MCF 10A (cell line): ENCODE measurements around the gene RGCC. TPM values are rescaled to one million over a fixed set of nuclear protein-coding genes. Genes with fewer than 3 reads are reported as not detected.
"Not testable (repeated sequence)": the region's sequence is repeated elsewhere in the genome, so short reads cannot be mapped to it uniquely, and the experiment has no call there.

Source experiments
- BruUV-seq: library from RNA; stranded (reverse); fragments of 400-500 nt; replicated peaks from 2 replicates; lab custom pipeline; 2021; lab: Mats Ljungman, UMichigan
- CTCF ChIA-PET: fragments of 300-600 bp; sonication (Branson Sonifier 250); formaldehyde crosslinking; extraction: SDS; loops from one replicate; lab custom pipeline; 2021; ENCODE audit warnings: antibody characterized with exemption, inconsistent platforms; lab: Yijun Ruan, JAX
- POLR2A ChIA-PET: fragments of 300-600, 350-650 bp; sonication (Branson Sonifier 250); formaldehyde crosslinking; extraction: SDS; loops from one replicate; lab custom pipeline; 2020; ENCODE audit warnings: antibody characterized with exemption, inconsistent platforms; lab: Yijun Ruan, JAX
- DNase-seq: peaks from one replicate; pipeline ENCODE4 v3.0.0-alpha.2; 2018; ENCODE audit not compliant: unreplicated experiment
- H3K27ac Mint-ChIP-seq: one replicate; pipeline ENCODE4 v1.8.0; 2022; ENCODE audit warnings: mild to moderate bottlenecking, low read depth, mixed read lengths; ENCODE audit not compliant: unreplicated experiment
- H3K27me3 Mint-ChIP-seq: one replicate; pipeline ENCODE4 v1.8.0; 2022; ENCODE audit warnings: mixed read lengths; ENCODE audit not compliant: insufficient read depth, unreplicated experiment
- H3K36me3 Mint-ChIP-seq: one replicate; pipeline ENCODE4 v1.8.0; 2022; ENCODE audit warnings: mild to moderate bottlenecking, moderate library complexity, mixed read lengths; ENCODE audit not compliant: insufficient read depth, unreplicated experiment
- H3K4me1 Mint-ChIP-seq: one replicate; pipeline ENCODE4 v1.8.0; 2022; ENCODE audit warnings: mixed read lengths; ENCODE audit not compliant: insufficient read depth, unreplicated experiment
- H3K4me3 Mint-ChIP-seq: one replicate; pipeline ENCODE4 v1.8.0; 2022; ENCODE audit warnings: mild to moderate bottlenecking, moderate library complexity, mixed read lengths; ENCODE audit not compliant: unreplicated experiment
- H3K9me3 Mint-ChIP-seq: one replicate; pipeline ENCODE4 v1.8.0; 2022; ENCODE audit warnings: mixed read lengths; ENCODE audit not compliant: unreplicated experiment
- CTCF ChIP-seq: fragments of 200-600 bp; IDR thresholded peaks from one replicate; pipeline ENCODE4 v1.8.0; 2022; ENCODE audit warnings: antibody characterized with exemption, mild to moderate bottlenecking; ENCODE audit not compliant: unreplicated experiment
- intact Hi-C: fragments of 100-400 bp; cut with micrococcal nuclease; formaldehyde crosslinking; loops from 2 replicates; pipeline ENCODE4 v1.14.1; 2022
- total RNA-seq: library from RNA; stranded (reverse); gene quantifications from 2 replicates; pipeline ENCODE4 v1.2.3, GENCODE V29; 2022

RGCC gene
- total RNA-seq, 1 experiment from 2014 or later: 3.7 TPM

DNA sequence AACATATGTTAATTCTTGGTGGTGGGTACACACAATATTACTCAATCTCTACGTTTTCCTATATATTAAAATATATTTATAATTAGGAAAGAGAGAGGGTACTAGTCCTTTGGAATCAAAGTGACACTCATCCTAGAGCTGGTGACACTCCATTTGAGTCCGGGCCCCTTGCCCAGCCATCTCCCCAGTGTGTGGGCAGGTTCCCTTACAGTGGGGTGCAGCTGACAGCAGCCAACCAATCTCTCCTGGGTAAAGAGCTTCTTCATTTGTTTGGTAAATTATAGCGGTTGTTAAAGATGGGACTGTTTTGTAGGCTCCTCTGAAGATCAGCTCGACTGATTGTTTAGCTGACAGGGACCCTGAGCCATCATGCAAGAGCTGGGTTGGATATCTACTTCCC lies 37.2 kb upstream of the RGCC start:
- BruUV-seq: no TSS peak
- no peak for DNase-seq
- H3K27me3 Mint-ChIP-seq: no peaks in the 10 kb centered on the region
- no peaks in the 10 kb centered on the region for H3K36me3 Mint-ChIP-seq
- no peak for TF ChIP-seq CTCF
- H3K4me1 Mint-ChIP-seq: peaks cover 8% of the 10 kb centered on the region
- intact Hi-C loops: no loop called here
- ChIA-PET POLR2A (no interaction called here), CTCF (interaction anchor here (0.6 to 1.5 kb wide), 4 partner anchors 8 to 67 kb away, joined by 3 to 5 read pairs (median 4); no protein-coding TSS in a partner anchor)
- H3K9me3 Mint-ChIP-seq: no peaks in the 10 kb centered on the region
- no peak overlapping the region for H3K4me3 Mint-ChIP-seq
- no peak overlapping the region for H3K27ac Mint-ChIP-seq

- H3K36me3 Mint-ChIP-seq, H3K9me3 Mint-ChIP-seq, BruUV-seq, DNase-seq, CTCF ChIA-PET, H3K27me3 Mint-ChIP-seq, intact Hi-C loops, POLR2A ChIA-PET, H3K4me3 Mint-ChIP-seq, H3K27ac Mint-ChIP-seq, H3K4me1 Mint-ChIP-seq: not testable (repeated sequence)
Measured at GRCh38 chr13:41421330-41421729, 36.0 kb upstream of the RGCC start.

- intact Hi-C loops, H3K27ac Mint-ChIP-seq, H3K36me3 Mint-ChIP-seq, H3K27me3 Mint-ChIP-seq, H3K4me1 Mint-ChIP-seq, H3K9me3 Mint-ChIP-seq, CTCF ChIA-PET, H3K4me3 Mint-ChIP-seq, BruUV-seq, POLR2A ChIA-PET, DNase-seq: not testable (repeated sequence)
Measured at GRCh38 chr13:41421983-41422382, 35.4 kb upstream of the RGCC start.

GRCh38 chr13:41423259-41423658 lies 34.1 kb upstream of the RGCC start:
- H3K36me3 Mint-ChIP-seq, DNase-seq, intact Hi-C loops, H3K4me3 Mint-ChIP-seq, H3K4me1 Mint-ChIP-seq, POLR2A ChIA-PET, H3K27ac Mint-ChIP-seq, H3K9me3 Mint-ChIP-seq, H3K27me3 Mint-ChIP-seq, BruUV-seq, CTCF ChIA-PET: not testable (repeated sequence)

- H3K4me3 Mint-ChIP-seq: not testable (repeated sequence)
Measured at GRCh38 chr13:41424675-41425074, 32.7 kb upstream of the RGCC start.

GRCh38 chr13:41426047-41426446 lies 31.3 kb upstream of the RGCC start:
- Mint-ChIP-seq H3K36me3 (no peaks in the 10 kb centered on the region), H3K4me1 (no peaks in the 10 kb centered on the region)
- no TSS peak for BruUV-seq

More at GRCh38 chr13:41424675-41425074, 32.7 kb upstream of the RGCC start:
- H3K9me3 Mint-ChIP-seq, DNase-seq, H3K4me1 Mint-ChIP-seq, H3K27me3 Mint-ChIP-seq, POLR2A ChIA-PET, intact Hi-C loops, H3K36me3 Mint-ChIP-seq, H3K27ac Mint-ChIP-seq, BruUV-seq, CTCF ChIA-PET: not testable (repeated sequence)

More at GRCh38 chr13:41426047-41426446, 31.3 kb upstream of the RGCC start:
- intact Hi-C loops: no loop called here
- no peaks in the 10 kb centered on the region for H3K27me3 Mint-ChIP-seq
- H3K27ac Mint-ChIP-seq: no peak overlapping the region
- ChIA-PET POLR2A (no interaction called here), CTCF (no interaction called here)
- no peak overlapping the region for H3K4me3 Mint-ChIP-seq
- no peaks in the 10 kb centered on the region for H3K9me3 Mint-ChIP-seq
- DNase-seq: no peak
- no peak for TF ChIP-seq CTCF
